GM18502 (cell line): ENCODE measurements around the gene LGALS4.
"Not testable (repeated sequence)": the region's sequence is repeated elsewhere in the genome, so short reads cannot be mapped to it uniquely, and the experiment has no call there.

Experiments
- ATAC-seq: cut with Tn5 transposase; IDR thresholded peaks from one replicate; pipeline ENCODE4 v1.9.1; 2021; ENCODE audit warnings: mild to moderate bottlenecking; ENCODE audit not compliant: unreplicated experiment, poor library complexity

Gene LGALS4

DNA sequence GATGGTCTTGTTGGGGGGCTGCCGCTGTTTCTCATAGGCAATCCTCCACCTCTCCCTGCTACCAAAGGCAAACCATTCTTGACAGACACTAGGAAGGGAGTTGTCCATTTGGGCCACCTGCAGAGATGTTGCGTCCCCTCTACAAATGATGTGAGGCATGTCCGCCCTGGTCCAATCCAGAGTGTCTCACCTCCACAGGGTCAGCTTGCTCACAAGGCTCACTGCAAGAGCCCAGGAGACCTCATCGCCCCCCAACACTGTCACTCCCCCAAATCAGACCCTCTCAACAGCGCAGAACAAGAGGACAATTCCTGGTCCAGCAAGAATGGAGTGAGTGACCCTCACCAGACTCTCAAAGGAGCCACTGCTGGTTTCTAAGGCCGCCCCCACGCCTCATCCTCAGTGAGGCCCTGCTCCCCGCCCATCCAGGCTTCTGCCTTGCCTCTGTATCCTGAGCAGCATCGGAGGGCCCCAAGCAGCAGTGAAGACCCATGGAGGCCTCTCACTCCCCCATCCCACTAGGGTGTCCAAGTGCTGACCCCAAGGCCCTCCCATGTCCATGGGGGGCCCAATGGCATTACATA lies 30.5 kb upstream of the LGALS4 start:
- ATAC-seq, result no peak

DNA sequence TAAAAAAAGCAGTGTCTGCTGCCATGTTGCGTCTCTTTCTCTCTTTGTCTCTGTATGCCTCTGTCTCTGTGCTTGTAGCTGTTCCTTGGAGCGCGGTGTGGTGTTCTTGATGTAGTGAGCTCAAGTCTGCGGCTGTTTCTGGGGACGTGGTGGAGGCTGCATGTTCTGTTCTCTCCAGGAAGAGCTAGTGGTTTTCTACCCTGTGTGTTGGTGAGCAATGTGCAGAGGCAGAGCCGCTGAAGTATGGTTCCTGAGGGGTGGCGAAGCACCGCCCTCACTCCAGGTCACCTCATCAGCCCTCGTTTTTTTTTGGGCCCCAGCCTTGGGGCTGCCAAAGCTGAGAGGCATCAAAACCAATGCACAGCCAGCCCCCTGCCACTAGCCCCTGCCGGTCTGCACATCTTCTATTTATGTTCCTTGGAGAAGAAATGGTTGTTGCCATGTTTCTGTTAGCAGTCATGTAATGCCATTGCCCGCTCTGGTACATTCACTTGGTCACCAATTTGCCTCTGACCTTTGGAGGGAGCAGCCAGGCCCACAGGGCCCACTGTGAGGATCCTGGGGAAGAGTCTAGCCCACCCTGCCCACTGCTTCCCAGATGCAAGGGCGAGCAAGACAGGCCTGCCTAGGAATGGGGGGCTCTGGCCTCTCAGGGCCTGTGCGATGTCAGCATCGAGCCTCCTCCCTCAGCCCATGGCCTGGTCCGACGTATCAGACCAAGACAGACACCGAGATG lies 29.9 kb upstream of the LGALS4 start:
- ATAC-seq, result no peak

DNA sequence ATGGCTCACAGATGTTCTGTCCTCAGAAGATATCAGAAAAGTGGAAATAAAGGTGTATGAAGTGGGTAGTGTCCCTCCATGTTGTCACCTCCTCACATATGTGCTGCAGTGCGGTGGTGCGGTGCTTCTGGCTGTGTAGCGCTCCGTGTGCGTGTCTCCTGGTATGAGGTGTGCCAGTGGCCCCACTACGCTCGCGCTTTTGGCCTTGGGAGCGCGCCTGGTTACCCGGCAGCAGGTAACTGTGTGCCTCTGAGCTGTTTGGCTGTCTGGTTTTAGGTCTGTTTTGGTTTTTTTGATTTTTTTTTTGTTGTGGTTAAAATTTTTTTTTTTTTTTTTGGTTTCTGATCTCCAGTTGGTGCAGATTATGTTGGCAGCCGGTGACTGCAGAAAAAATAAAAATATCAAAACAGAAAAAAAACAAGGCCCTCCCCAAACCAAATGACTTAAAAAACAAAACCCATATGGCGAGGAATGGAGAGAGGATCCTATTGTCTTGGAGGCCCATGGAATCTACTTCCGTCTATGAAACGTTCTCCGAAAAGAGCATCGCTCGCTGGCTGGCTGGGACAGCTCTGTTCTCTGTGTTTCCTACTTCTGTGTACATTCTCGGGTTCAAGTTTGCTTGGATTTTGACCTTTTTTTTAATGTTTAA lies 29.2 kb upstream of the LGALS4 start:
- no peak for ATAC-seq

DNA sequence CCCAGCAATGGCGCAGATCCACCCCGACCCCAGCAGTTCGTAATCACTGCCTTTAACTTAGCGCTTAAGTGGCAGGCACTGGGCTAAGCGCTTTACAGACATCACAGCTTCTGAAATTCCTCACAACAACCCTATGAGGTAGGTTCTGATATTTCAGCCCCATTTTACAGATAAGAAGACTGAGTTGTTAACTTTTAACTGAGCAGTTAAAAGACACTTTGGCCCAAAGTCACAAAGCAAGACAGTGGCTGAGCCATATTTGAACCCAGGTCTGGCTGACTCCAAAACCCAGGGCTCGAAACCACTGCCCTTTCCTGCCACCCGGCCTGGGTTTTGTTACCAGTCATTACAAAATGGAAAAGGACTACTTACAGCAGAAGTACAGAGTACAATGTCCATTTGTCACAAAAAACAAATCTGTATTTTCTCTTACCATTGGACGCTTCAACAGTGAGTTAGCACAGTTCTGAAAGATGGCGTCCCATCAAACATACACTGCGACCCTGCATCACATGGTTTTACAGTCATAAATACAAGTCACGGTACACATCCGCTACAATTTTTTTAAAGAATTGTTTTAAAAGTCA lies 28.5 kb upstream of the LGALS4 start:
- no peak for ATAC-seq

DNA sequence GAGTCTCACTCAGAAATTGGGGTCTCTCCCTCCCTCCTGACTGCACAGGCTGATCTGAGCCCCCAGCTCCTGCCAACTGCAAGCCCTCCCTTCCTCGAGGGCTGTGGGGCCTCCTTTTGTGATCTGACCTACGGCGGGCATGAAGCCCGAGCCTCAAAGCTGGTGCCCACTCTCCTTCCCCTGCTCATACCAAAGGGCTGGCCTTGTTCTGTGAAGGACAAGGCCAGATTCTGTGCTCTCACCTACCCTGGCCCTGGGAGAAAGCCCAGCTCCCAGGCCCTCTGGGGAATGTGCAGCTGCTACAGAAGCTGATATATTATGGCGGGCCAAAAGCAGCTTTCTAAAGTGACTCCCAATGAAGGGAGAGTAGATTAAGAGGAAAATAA lies 27.8 kb upstream of the LGALS4 start:
- no peak for ATAC-seq

DNA sequence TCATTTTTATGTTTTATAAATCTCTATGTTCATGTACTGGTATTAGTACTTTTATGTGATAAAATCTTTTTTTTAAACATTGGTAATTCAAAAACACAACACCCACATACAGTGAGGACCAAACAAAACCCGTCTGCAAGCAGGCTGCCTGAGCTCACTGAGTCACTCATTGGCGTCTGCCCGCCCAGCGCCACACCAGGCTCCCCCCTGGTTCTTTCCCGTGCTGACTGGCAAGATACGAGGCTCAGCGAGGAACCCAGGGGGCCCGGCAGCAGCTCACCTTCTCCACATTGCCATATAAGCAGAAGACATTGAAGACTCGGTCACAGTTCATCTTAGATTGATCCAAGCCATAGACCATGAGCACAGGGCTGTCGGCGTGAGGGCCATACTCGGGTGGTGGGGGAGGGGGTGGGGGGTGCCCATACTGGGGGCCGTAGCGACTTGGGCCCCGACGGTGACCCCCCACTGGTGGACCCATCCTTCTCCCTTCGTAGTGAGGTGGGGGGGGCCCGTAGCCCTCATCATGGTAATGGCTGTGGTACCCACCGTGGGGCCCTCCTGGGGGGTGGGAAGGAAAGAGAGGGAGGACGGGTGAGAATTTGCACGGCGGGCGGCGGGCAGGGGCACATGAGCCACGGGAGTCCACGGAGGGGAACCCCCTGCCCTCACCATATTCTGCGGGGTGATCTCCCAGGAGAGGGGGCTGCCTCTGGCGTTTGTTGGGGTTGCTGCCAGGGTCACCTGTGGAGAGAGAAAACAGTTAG lies 27.3 kb upstream of the LGALS4 start:
- ATAC-seq, result no peak

DNA sequence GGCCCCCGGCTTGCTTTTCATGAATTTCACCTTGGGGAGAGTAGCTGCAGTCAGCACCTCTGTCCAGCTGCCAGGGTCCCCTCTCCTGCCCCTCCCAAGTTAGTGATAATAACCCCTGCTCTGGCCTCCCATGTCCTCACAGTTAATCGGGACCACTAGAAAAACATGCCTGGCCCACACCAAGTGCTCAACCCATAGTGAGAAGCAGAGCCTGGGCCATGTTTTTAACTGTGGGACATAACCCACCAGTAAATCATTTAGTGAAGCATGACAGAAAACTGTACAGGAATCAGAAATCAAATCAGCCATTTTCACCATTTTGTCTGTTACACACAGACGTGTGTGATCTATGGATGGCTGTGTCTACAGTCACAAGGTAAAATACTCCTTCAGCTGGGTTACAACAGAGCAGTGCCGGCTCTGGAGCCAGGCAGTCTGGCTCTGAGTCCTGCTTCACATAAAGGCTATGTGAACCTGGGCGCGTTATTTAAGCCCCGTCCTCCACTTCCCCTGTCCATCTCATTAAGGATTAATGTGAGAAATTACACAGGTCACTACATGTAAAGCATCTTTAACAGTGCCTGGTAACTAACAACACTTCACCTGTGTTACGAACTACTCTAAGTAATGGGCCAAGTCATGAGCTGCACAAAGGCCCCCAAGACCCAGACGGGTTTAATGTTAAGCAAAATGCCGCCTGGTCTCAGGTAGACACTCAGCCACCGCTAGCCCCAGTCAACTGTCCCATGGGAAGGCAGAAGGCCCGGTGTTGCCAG lies 26.4 kb upstream of the LGALS4 start:
- no peak for ATAC-seq

DNA sequence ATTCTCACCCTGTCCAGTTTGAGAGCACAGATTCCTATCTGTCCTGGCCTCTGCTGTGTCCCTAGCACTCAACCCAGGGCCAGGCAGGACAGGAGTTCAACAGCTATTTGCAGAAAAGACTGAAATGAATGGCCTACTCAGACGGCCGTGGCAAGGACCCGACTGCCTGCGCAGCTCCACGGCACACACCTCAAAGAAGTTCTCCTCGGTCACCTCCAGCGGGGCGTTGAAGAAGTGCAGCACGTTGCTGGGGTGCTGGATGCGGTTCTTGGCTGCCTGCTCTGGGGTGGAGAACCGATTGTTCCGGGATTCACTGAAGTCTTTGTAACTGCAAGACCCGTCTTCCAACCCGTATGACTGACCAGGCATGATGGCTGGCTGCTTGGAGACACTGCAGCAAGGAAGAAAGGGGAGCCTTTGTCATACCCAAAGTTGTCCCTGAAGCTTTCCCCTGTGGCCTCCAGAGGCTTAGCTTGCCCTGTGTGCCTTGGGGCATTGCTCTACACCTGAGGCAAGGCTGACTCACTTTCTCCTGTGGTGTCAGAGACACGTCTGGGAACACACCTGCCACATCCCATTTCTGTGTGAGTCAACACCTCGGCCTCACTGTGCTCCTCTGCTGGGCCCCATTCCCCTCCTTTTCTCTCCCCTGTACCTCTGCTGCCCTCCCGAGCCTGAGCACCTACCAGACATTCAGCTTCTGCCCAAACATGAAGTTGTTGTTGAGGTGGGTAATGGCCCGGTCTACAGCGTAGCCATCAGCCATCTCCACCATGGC lies 25.7 kb upstream of the LGALS4 start:
- ATAC-seq, result no peak

DNA sequence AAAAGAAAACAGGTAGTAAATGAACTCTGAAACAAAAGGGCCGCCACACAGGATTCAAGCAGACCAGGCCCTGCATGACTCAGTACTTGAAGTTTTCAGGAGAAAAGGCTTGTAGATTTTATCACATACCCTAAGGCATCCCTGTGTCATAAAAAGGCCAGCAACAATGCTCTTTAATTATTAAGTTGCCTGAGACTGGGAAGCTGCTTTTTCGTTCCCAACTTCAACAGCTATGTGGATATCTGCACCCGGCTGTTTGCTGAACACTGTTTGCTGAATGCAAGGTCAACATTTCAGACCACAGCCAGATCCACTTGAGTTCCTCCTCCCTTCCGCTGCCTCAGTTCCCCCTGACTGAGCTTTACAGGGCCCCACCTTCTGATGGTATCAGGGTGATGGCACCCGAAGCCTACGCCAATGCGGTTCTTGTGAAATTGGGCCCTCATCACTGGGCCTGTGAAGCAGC lies 24.9 kb upstream of the LGALS4 start:
- ATAC-seq, result no peak

DNA sequence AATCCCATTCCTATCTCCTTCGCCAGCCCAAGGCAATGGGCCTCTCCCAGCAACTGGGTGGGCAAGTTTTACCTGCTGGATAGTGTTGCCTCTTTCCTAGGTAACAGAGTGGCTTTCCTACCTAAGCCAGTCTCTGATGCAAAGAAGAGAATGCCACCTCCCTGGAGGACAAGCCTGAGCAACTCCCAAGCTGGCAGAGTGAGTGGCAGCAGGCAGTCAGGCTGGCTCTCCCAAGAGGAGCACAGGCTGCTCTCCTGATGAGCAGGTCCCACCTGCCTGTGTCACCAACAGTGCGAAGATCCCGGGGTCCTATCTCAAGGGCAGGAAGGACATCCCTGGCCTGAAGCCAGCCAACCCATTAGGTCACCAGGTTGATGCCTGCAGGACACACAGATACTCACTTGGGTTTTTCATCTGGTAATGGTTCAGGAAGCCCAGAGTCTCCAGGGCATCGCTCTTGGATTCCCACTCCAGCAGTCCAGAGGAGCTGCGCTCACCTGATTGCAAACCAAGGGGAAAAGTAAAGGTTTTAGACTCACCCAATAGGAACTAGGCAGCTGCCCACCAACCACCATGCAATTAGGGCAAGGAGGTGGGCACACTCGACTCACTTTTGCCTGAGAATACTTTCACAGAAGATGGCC lies 24.4 kb upstream of the LGALS4 start:
- no peak for ATAC-seq

DNA sequence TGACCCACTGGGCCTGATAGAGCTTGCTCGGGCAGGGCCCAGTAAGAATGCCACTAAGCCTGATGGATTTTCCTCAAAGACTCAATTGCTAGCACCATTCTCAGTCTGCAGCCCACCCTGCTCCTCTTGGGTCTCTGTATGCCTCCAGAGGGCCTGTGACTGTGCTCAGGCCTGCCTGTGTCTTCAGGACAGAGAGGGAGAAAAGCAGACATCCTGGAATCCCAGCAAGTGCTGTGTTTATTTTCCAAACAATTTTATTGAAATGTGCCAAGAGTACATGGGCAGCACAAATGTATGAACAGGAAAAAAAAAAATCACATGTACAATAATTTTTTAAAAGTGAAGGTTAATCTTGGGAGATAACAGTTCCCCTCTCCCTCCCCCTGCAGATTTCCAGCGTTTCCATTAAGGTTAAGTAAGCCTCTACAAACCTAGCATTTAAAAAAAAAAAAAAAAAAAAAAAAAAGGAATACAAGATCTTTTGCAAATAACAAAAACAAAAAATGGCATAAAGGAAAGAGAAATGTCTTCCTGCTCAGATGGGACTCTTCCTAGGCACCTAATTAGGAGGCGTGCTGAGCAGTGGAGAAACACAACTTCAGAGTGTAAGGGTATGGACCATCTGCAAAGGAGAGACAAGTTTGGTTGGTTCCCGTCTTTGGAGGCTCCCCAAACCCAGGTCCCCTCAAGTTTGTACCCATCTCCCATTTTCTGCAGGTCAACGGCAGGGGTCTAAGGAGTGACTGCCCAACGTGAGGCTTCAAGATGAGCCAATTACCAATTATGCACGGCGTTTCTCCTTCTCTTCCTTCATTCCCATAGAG lies 23.6 kb upstream of the LGALS4 start:
- ATAC-seq, result no peak

DNA sequence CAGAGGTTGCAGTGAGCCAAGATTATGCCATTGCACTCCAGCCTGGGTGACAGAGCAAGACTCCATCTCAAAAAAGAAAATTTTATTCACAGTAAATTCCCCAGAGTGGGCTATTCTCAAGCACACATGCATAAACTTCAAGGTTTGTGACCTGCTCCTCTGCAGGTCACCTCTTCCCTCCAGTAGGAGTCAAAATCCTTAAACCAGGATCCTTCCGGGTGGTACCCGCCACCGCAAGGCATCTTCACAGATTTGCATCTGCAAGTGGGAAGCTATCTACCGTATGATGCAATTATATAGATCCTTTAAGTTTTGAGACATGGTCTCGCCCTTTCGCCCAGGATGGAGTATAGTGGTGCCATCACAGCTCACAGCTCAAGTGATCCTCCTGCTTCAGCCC lies 21.8 kb upstream of the LGALS4 start:
- no peak for ATAC-seq

DNA sequence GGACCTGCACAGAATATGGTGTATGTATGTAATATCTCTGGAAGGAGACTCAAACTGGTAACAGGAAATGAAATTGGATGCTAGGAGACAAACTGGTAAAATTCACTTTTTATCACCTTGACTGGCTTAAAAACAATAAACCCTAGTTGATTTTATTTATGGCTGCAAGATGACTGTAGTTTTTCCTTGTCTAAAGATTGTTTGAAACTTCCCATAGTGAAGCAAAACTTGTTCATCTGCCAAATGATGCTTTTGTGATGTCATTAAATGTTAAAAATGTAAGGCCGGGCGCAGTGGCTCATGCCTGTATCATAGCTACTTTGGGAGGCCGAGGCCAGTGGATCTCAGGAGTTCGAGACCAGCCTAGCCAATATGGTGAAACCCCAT lies 21.4 kb upstream of the LGALS4 start:
- ATAC-seq, result no peak

DNA sequence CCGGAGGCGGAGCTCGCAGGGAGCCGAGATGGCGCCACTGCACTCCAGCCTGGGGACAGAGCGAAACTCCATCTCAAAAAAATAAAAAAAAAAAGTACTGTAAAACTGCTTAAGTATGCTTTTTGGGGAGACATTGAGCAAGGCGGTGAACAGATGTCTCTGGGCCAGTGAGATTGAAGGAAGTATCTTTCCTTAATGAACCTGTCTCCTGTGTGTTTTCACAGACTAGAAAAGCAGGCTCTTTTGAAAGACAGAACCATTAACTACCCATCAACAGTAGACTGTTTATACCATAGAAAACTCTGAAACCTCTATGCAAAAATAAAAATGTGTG lies 20.3 kb upstream of the LGALS4 start:
- no peak for ATAC-seq

DNA sequence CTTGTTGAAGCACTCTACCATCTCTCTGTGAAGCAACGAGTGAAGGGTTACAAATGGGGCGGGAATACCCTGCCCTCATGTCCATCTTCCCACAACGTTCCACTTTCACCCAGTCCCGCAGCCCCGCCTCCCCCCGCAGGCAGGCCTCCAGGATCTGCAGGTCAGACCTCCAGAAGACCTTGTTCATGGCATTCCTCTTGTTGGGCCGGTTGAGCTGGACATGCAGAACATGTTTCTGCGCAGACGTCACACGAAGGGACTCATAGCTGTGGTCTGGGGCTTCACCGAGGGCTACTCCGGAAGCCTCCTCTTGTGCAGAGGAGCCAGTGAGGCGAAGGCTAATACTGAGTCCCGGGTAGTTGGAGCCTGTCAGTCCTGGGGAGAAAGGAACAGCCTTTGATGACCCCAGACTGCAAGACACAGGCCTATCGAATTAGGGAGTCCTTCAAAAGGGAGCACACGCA lies 18.4 kb upstream of the LGALS4 start:
- ATAC-seq, result peak; percentile 45

DNA sequence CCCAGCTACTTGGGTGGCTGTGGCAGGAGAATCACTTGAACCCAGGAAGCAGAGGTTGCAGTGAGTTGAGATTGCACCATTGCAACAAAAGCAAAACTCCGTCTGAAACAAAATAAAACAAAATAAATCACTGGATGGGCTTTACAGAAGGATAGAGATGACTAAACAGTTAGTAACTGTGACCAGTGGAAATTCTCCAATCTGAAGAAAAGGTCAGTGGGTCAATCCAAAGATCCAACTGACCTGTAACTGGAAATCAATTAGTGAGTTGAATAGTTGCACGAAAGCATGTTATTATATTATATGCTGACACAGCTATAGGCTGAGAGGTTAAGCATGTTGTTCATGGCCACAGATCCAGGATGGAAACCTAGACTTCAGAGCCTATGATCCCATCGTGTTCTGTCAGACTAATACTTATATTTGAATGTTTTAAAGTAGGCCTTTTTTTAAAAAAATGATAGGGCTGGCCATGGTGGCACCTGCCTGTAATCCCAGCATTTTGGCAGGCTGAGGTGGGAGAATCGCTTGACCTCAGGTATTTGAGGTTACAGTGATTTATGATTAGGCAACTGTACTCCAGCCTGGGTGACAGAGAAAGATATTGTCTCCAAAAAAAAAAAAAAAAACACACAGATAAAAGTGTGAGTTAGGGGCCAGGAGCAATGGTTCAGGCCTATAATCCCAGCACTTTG lies 17.4 kb upstream of the LGALS4 start:
- no peak for ATAC-seq

DNA sequence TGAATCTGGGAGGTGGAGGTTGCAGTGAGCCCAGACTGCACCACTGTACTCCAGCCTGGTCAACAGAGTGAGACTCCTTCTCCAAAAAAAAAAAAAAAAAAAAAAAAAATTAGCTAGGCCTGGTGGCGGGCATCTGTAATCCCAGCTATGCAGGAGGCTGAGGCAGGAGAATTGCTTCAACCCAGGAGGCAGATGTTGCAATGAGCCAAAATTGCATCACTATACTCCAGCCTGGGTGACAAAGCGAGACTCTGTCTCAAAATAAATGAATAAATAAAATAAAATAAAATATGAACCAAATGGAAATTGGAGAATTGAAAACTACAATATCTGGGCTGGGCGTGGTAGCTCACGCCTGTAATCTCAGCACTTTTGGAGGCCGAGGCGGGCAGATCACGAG lies 16.5 kb upstream of the LGALS4 start:
- ATAC-seq, result not testable (repeated sequence)
